ENCODE measurements around the gene CCDC110. TPM values are rescaled to one million over a fixed set of nuclear protein-coding genes. Genes with fewer than 3 reads are reported as not detected.

The CCDC110 gene
- total and polyA plus RNA-seq, 2 of the 13 experiments (the other 11 are each of a cell fraction or from before 2014, with no cell fraction given) = not detected

DNA sequence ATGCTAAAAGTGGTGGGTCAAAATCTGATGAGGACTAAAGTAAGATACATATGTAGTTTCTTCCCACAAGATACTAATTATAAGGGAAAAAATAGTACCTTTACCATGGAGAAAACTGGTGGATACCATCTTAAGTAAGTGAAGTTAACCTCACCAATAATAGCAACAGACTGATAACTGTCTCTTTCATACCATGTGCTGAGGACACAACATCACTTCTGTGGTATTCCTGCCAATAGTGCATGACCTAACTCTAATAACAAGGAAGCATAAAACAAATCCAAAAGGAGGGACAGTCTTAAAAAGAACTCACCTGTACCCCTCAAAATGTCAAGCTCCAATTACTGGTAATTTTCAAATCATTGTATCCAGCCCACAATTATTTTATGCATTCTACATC, 54.6 kb downstream of the CCDC110 start:
- H4K20me1 ChIP-seq (ENCODE audit: insufficient read depth, low read length) = no peaks in the 10 kb centered on the region
- no peak overlapping the region for H2AFZ ChIP-seq (ENCODE audit: low read length)
- no peak overlapping the region for H3K4me2 ChIP-seq (ENCODE audit: low read depth, low read length)
- H3K79me2 ChIP-seq (ENCODE audit: insufficient read depth, low read length) = no peaks in the 10 kb centered on the region
- DNase-seq (ENCODE audit: low spot score) (no peak), FAIRE-seq (no peak), ATAC-seq (no peak)
- no peaks in the 10 kb centered on the region for H3K9me3 ChIP-seq (ENCODE audit: low read length)
- POLR2A ChIA-PET = no interaction called here
- H3K9ac ChIP-seq (ENCODE audit: insufficient read depth, low read depth, low read length) = no peak overlapping the region
- H3K36me3 ChIP-seq (replicated peaks in 1 of 2; ENCODE audit: control insufficient read depth in 1 of 2, insufficient read depth in 2 of 2, low read length in 2 of 2) = peaks cover 7 to 32% of the 10 kb centered on the region in 2 experiments
- CTCF ChIA-PET (ENCODE audit: low intra/inter-chr PET ratio, low total read pairs) = no interaction called here
- no peaks in the 10 kb centered on the region for H3K4me1 ChIP-seq (ENCODE audit: insufficient read depth, low read length)
- H3K27ac ChIP-seq (ENCODE audit: extremely low read length, insufficient read depth, low read length) = no peak overlapping the region
- BruUV-seq (replicated peaks) = no TSS peak
- intact Hi-C loops (cut with micrococcal nuclease; ENCODE audit: unreplicated experiment) = no loop called here
- in situ Hi-C loops (cut with HindIII; ENCODE audit: extremely low pct_ligation_motif_present, low pct_unique_long_range_greater_than_20kb) = no loop called here
- H3K27me3 ChIP-seq (ENCODE audit: control insufficient read depth in 1 of 2, insufficient read depth in 2 of 2, low read length in 2 of 2) = no peaks in the 10 kb centered on the region; a peak in 1 of 5 replicates
- H3K4me3 ChIP-seq (replicated peaks in 1 of 3; ENCODE audit: insufficient read depth in 1 of 3, low read depth in 2 of 3, low read length in 3 of 3) = no peak overlapping the region
- no peak for TF ChIP-seq KMT2B (CRISPR knock-in tag; IDR thresholded peaks at IDR 0.05)
- no peak for TF ChIP-seq KAT7 (CRISPR knock-in tag; IDR thresholded peaks at IDR 0.05; ENCODE audit: borderline replicate concordance)
- TF ChIP-seq PLSCR1 (CRISPR knock-in tag; IDR thresholded peaks at IDR 0.05; ENCODE audit: borderline replicate concordance) = no peak
- TF ChIP-seq NR0B2 (CRISPR knock-in tag; IDR thresholded peaks at IDR 0.05) = no peak
- TF ChIP-seq SOX5 (CRISPR knock-in tag; IDR thresholded peaks at IDR 0.05; ENCODE audit: borderline replicate concordance) = no peak
- TF ChIP-seq TMF1 (CRISPR knock-in tag; IDR thresholded peaks at IDR 0.05; ENCODE audit: low read depth) = no peak
- no peak for TF ChIP-seq SYNCRIP (IDR thresholded peaks at IDR 0.05; ENCODE audit: insufficient read depth, low read depth, low read length)
- TF ChIP-seq ZNF329 (CRISPR knock-in tag; IDR thresholded peaks at IDR 0.05; ENCODE audit: low read depth) = no peak
- TF ChIP-seq CCDC6 (CRISPR knock-in tag; IDR thresholded peaks at IDR 0.05) = no peak
- no peak for TF ChIP-seq MEIS1 (CRISPR knock-in tag; IDR thresholded peaks at IDR 0.05; ENCODE audit: borderline replicate concordance)
- TF ChIP-seq, protein P1, sequence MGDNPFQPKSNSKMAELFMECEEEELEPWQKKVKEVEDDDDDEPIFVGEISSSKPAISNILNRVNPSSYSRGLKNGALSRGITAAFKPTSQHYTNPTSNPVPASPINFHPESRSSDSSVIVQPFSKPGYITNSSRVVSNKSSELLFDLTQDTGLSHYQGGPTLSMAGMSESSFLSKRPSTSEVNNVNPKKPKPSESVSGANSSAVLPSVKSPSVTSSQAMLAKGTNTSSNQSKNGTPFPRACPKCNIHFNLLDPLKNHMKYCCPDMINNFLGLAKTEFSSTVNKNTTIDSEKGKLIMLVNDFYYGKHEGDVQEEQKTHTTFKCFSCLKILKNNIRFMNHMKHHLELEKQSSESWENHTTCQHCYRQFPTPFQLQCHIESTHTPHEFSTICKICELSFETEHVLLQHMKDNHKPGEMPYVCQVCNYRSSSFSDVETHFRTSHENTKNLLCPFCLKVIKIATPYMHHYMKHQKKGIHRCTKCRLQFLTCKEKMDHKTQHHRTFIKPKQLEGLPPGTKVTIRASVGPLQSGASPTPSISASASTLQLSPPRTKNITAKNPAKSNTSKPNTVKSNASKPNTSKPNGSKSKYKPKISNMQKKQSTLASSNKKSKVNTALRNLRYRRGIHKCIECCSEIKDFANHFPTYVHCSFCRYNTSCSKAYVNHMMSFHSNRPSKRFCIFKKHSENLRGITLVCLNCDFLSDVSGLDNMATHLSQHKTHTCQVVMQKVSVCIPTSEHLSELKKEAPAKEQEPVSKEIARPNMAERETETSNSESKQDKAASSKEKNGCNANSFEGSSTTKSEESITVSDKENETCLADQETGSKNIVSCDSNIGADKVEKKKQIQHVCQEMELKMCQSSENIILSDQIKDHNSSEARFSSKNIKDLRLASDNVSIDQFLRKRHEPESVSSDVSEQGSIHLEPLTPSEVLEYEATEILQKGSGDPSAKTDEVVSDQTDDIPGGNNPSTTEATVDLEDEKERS (CRISPR knock-in tag; IDR thresholded peaks at IDR 0.05) = no peak
- no peak for TF ChIP-seq ZNF260 (CRISPR knock-in tag; IDR thresholded peaks at IDR 0.05; ENCODE audit: borderline replicate concordance, low read depth)
- TF ChIP-seq ZSCAN9 (CRISPR knock-in tag; IDR thresholded peaks at IDR 0.05; ENCODE audit: borderline replicate concordance) = no peak
- no peak for TF ChIP-seq ZNF879 (CRISPR knock-in tag; IDR thresholded peaks at IDR 0.05)
- no peak for TF ChIP-seq AHDC1 (CRISPR knock-in tag; IDR thresholded peaks at IDR 0.05; ENCODE audit: borderline replicate concordance)
- no peak for TF ChIP-seq ZNF562 (CRISPR knock-in tag; IDR thresholded peaks at IDR 0.05; ENCODE audit: borderline replicate concordance)
